NCI-H510A (cell line): ENCODE data around the gene PIGZ.

ENCODE experiments used
- DNase-seq: peaks from one replicate; lab custom pipeline; 2025; lab: John Stamatoyannopoulos, UW

The PIGZ gene

GRCh38 chr3:196903740-196904139, 64.9 kb downstream of the PIGZ start:
- no peak for DNase-seq

DNA sequence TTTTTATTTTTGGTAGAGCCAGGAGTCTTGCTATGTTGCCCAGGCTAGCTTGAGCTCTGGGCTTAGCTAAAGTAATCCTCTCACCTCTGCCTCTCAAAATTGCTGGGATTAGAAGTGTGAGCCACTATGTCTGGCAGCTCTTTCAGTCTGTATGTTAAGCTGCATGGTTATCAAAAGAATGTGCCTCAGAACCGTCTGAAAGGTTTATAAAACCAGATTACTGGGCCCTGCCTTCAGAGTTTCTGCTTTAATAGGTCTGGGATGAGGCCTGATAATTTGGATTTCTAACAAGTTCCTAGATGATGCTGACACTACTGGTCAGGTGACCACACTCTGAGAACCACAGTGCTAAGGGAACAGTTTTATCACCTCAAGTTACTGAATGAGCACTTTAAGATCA, 66.3 kb downstream of the PIGZ start:
- DNase-seq: no peak

DNA sequence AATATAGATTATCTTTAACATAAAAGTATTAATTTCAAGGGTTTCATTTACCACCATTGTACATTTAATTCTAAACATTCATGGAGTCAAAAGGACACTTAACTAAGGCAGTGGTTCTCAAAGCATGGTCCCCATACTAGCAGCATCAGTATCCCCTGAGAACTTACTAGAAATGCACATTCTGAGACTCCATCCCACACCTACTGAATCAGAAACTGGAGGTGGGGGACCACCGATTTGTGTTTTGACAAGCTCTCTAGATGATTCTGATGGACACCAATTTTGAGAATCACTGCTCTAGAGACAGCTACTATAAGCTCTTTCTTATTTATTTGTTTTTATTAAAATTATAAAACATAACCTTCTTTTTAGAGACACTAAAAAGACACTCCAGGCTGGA, 66.9 kb downstream of the PIGZ start:
- no peak for DNase-seq
